IMR-90 (cell line): ENCODE measurements around the gene COL17A1. TPM values are rescaled to one million over a fixed set of nuclear protein-coding genes. Genes with fewer than 3 reads are reported as not detected.

ENCODE experiments used
- ATAC-seq: fragments of 200-7000 bp; cut with Tn5 transposase; 2 replicates; pipeline ENCODE4 v1.9.1; 2020; ENCODE audit warnings: low read depth, mild to moderate bottlenecking, moderate library complexity
- BruUV-seq: library from RNA; stranded (reverse); fragments of 400-500 nt; replicated peaks from 2 replicates; lab custom pipeline; 2021; lab: Mats Ljungman, UMichigan
- CTCF ChIA-PET: fragments of 300-600 bp; formaldehyde crosslinking; extraction: SDS; loops from one replicate; lab custom pipeline; 2021; ENCODE audit warnings: antibody characterized with exemption; lab: Yijun Ruan, JAX
- POLR2A ChIA-PET: fragments of 300-600 bp; sonication (Branson Sonifier 250); formaldehyde crosslinking; loops from one replicate; lab custom pipeline; 2022; ENCODE audit warnings: antibody characterized with exemption; ENCODE audit not compliant: unreplicated experiment; lab: Charles Lee
- DNase-seq: peaks from one replicate; pipeline ENCODE4 v3.0.0; 2013
- H2AFZ ChIP-seq: replicated peaks from 2 replicates; pipeline ENCODE3; 2013; ENCODE audit warnings: low read length, mild to moderate bottlenecking; ENCODE audit not compliant: poor library complexity
- H2AK5ac ChIP-seq: 2 replicates; pipeline ENCODE4 v1.6.1; 2013; ENCODE audit warnings: low read depth, low read length, inconsistent platforms
- H2AK9ac ChIP-seq: replicated peaks from 2 replicates; pipeline ENCODE3; 2013; ENCODE audit warnings: mild to moderate bottlenecking, low read depth, low read length, moderate library complexity; ENCODE audit not compliant: poor library complexity
- H2BK120ac ChIP-seq: 2 replicates; pipeline ENCODE4 v1.6.1; 2013; ENCODE audit warnings: low read depth, low read length, inconsistent platforms
- H2BK15ac ChIP-seq: 3 replicates; pipeline ENCODE4 v1.6.1; 2013; ENCODE audit warnings: low read depth, low read length, inconsistent platforms
- H2BK20ac ChIP-seq: 2 replicates; pipeline ENCODE4 v1.6.1; 2013; ENCODE audit warnings: low read depth, mild to moderate bottlenecking, inconsistent platforms, low read length, moderate library complexity
- H2BK5ac ChIP-seq: 2 replicates; pipeline ENCODE4 v1.6.1; 2013; ENCODE audit warnings: mild to moderate bottlenecking, low read depth, low read length, inconsistent platforms; ENCODE audit not compliant: poor library complexity, severe bottlenecking
- H3K14ac ChIP-seq: replicated peaks from 2 replicates; pipeline ENCODE4 v1.6.1; 2013; ENCODE audit warnings: low read depth, low read length, inconsistent platforms
- H3K18ac ChIP-seq: 2 replicates; pipeline ENCODE4 v1.6.1; 2013; ENCODE audit warnings: low read depth, low read length, control low read depth
- H3K23ac ChIP-seq: 2 replicates; pipeline ENCODE4 v1.6.1; 2013; ENCODE audit warnings: low read depth, low read length, inconsistent platforms
- H3K27ac ChIP-seq: 2 replicates; pipeline ENCODE4 v1.5.1; 2013; ENCODE audit warnings: mild to moderate bottlenecking, control low read depth, low read length; ENCODE audit not compliant: insufficient read depth
- H3K27me3 ChIP-seq: 2 replicates; pipeline ENCODE4 v1.6.1; 2013; ENCODE audit warnings: low read length; ENCODE audit not compliant: control insufficient read depth, insufficient read depth
- H3K36me3 ChIP-seq: 2 replicates; pipeline ENCODE4 v1.6.1; 2013; ENCODE audit warnings: low read length, mixed read lengths; ENCODE audit not compliant: control insufficient read depth, insufficient read depth
- H3K4ac ChIP-seq: 2 replicates; pipeline ENCODE4 v1.6.1; 2013; ENCODE audit warnings: low read depth, low read length, inconsistent platforms
- H3K4me1 ChIP-seq: 2 replicates; pipeline ENCODE4 v1.6.1; 2013; ENCODE audit warnings: low read length, mixed read lengths; ENCODE audit not compliant: control insufficient read depth, insufficient read depth
- H3K4me2 ChIP-seq: 2 replicates; pipeline ENCODE4 v1.6.1; 2013; ENCODE audit warnings: low read depth, mild to moderate bottlenecking, control low read depth, low read length, moderate library complexity
- H3K4me3 ChIP-seq: 2 replicates; pipeline ENCODE4 v1.5.1; 2013; ENCODE audit warnings: low read depth, mild to moderate bottlenecking, control low read depth, low read length, moderate library complexity; ENCODE audit not compliant: insufficient read depth
- H3K56ac ChIP-seq: 2 replicates; pipeline ENCODE4 v1.6.1; 2013; ENCODE audit warnings: low read length, inconsistent platforms; ENCODE audit not compliant: insufficient read depth; ENCODE audit errors: extremely low read depth
- H3K79me1 ChIP-seq, 2 experiments: 2 replicates each; pipeline ENCODE4 v1.6.1; 2013; ENCODE audit warnings: low read length in 2 of 2, inconsistent platforms in 1 of 2, low read depth in 1 of 2
- H3K9ac ChIP-seq: 2 replicates; pipeline ENCODE4 v1.6.1; 2013; ENCODE audit warnings: low read depth, low read length, control low read depth
- H3K9me1 ChIP-seq: 2 replicates; pipeline ENCODE4 v1.6.1; 2013; ENCODE audit warnings: low read length, inconsistent platforms; ENCODE audit not compliant: insufficient read depth
- H3K9me3 ChIP-seq: 2 replicates; pipeline ENCODE4 v1.6.1; 2013; ENCODE audit warnings: low read length; ENCODE audit not compliant: control insufficient read depth, insufficient read depth
- H4K20me1 ChIP-seq: 2 replicates; pipeline ENCODE4 v1.6.1; 2013; ENCODE audit warnings: low read length, inconsistent platforms; ENCODE audit not compliant: insufficient read depth
- H4K5ac ChIP-seq: 2 replicates; pipeline ENCODE4 v1.6.1; 2013; ENCODE audit warnings: mild to moderate bottlenecking, low read depth, low read length, control low read depth
- H4K8ac ChIP-seq, 2 experiments: 2 replicates each; pipeline ENCODE4 v1.6.1; 2013; ENCODE audit warnings: low read depth in 2 of 2, low read length in 2 of 2, control low read depth in 1 of 2, inconsistent platforms in 1 of 2
- H4K91ac ChIP-seq: 2 replicates; pipeline ENCODE4 v1.6.1; 2013; ENCODE audit warnings: low read depth, low read length, inconsistent platforms; ENCODE audit not compliant: insufficient read depth
- BHLHE40 ChIP-seq: fragments of 150-350 bp; IDR thresholded peaks from 2 replicates; pipeline ENCODE4 v1.6.1; 2016; ENCODE audit warnings: mild to moderate bottlenecking, low read depth, low read length
- CEBPB ChIP-seq: IDR thresholded peaks from 2 replicates; pipeline ENCODE4 v1.6.1; 2012; ENCODE audit warnings: low read depth, low read length, improper control_type of control experiment
- CHD1 ChIP-seq: IDR thresholded peaks from 2 replicates; pipeline ENCODE4 v1.6.1; 2012; ENCODE audit warnings: low read depth, low read length, improper control_type of control experiment
- CTCF ChIP-seq: conservative IDR thresholded peaks from 2 replicates; pipeline ENCODE4 v1.5.1; 2012; ENCODE audit warnings: mild to moderate bottlenecking, low read depth, low read length, improper control_type of control experiment
- FOS ChIP-seq: fragments of 150-350 bp; IDR thresholded peaks from 2 replicates; pipeline ENCODE4 v1.6.1; 2016; ENCODE audit warnings: low read depth, low read length
- MAFK ChIP-seq: IDR thresholded peaks from 2 replicates; pipeline ENCODE4 v1.6.1; 2012; ENCODE audit warnings: low read depth, low read length, improper control_type of control experiment
- MAZ ChIP-seq: IDR thresholded peaks from 2 replicates; pipeline ENCODE4 v1.6.1; 2012; ENCODE audit warnings: low read depth, mild to moderate bottlenecking, low read length, improper control_type of control experiment, moderate library complexity, borderline replicate concordance
- MXI1 ChIP-seq: IDR thresholded peaks from 2 replicates; pipeline ENCODE4 v1.6.1; 2012; ENCODE audit warnings: low read depth, mild to moderate bottlenecking, low read length, moderate library complexity, borderline replicate concordance
- NFE2L2 ChIP-seq: fragments of 150-350 bp; IDR thresholded peaks from 2 replicates; pipeline ENCODE4 v1.6.1; 2016; ENCODE audit warnings: low read depth, mild to moderate bottlenecking, low read length
- POLR2A ChIP-seq: IDR thresholded peaks from 2 replicates; pipeline ENCODE4 v1.6.1; 2012; ENCODE audit warnings: mild to moderate bottlenecking, low read depth, low read length
- RAD21 ChIP-seq: IDR thresholded peaks from 2 replicates; pipeline ENCODE4 v1.6.1; 2012; ENCODE audit warnings: low read length, improper control_type of control experiment
- RCOR1 ChIP-seq: IDR thresholded peaks from 2 replicates; pipeline ENCODE4 v1.6.1; 2012; ENCODE audit warnings: mild to moderate bottlenecking, low read length, improper control_type of control experiment; ENCODE audit not compliant: insufficient replicate concordance
- RFX5 ChIP-seq: IDR thresholded peaks from 2 replicates; pipeline ENCODE4 v1.8.0; 2012; ENCODE audit warnings: low read depth, mild to moderate bottlenecking, low read length, moderate library complexity
- SMC3 ChIP-seq: fragments of 150-350 bp; IDR thresholded peaks from 2 replicates; pipeline ENCODE4 v1.6.1; 2016; ENCODE audit warnings: low read depth, mild to moderate bottlenecking, antibody characterized with exemption, low read length, moderate library complexity
- WGBS, 2 experiments: methylation state at CpG; one replicate each; pipeline versions ENCODE4 v1.1.5 to v1.1.7; 2013; ENCODE audit warnings: missing lambda C conversion rate in 2 of 2; ENCODE audit not compliant: insufficient read length in 1 of 2; ENCODE audit errors: extremely low coverage in 2 of 2; 5-methylcytosine and 5-hydroxymethylcytosine counted together
- dilution Hi-C: fragments of 300-500 bp; cut with HindIII; formaldehyde crosslinking; loops from one replicate; pipeline ENCODE4 v1.14.3; 2018; ENCODE audit warnings: low sequenced_read_pairs; ENCODE audit not compliant: unreplicated experiment
- in situ Hi-C: fragments of 300-500 bp; cut with MboI; formaldehyde crosslinking; loops from 3 replicates; pipeline ENCODE4 v1.14.3; 2019; ENCODE audit warnings: low sequenced_read_pairs, inconsistent platforms, mixed read lengths
- intact Hi-C: fragments of 100-400 bp; cut with micrococcal nuclease; formaldehyde crosslinking; loops from 2 replicates; pipeline ENCODE4 v1.10.0; 2022
- polyA plus RNA-seq, 3 experiments: library from polyadenylated mRNA; depleted of rRNA; stranded (reverse); fragments of >200 nt; gene quantifications; 2 replicates each; pipeline ENCODE4 v1.2.3, GENCODE V29; 2012; ENCODE audit warnings: low replicate concordance in 1 of 3
- total RNA-seq: library from RNA; depleted of rRNA; stranded (reverse); fragments of >200 nt; gene quantifications from 2 replicates; pipeline ENCODE4 v1.2.3, GENCODE V29; 2012
- TF ChIP-seq, protein P1 (sequence below): fragments of 150-350 bp; IDR thresholded peaks from 2 replicates; pipeline ENCODE4 v1.6.1; 2017; ENCODE audit warnings: mild to moderate bottlenecking, antibody characterized with exemption, low read length, low read depth
- TF ChIP-seq, protein P2 (sequence below): fragments of 150-350 bp; IDR thresholded peaks from 2 replicates; pipeline ENCODE4 v1.6.1; 2016; ENCODE audit warnings: low read depth, mild to moderate bottlenecking, low read length, moderate library complexity, borderline replicate concordance

The COL17A1 gene
- total and polyA plus RNA-seq, 2 of the 4 experiments (the other 2 are of a cell fraction) = 0.14 to 0.18 TPM

- no peak overlapping the region for H2BK20ac ChIP-seq
- H3K27ac ChIP-seq = no peak overlapping the region
- no peak overlapping the region for H2AK5ac ChIP-seq
- peak; percentile 16 for DNase-seq
- no TSS peak for BruUV-seq
- H3K4ac ChIP-seq = no peak overlapping the region
- CTCF ChIA-PET = no interaction called here
- H3K79me1 ChIP-seq = no peaks in the 10 kb centered on the region
- no peak overlapping the region for H3K23ac ChIP-seq
- H3K18ac ChIP-seq = no peak overlapping the region
- in situ Hi-C loops = no loop called here
- no peak overlapping the region for H2AK9ac ChIP-seq
- no peak overlapping the region for H4K5ac ChIP-seq
- H2BK5ac ChIP-seq = no peak overlapping the region
- ATAC-seq = no peak
- no peak overlapping the region for H3K4me2 ChIP-seq
- dilution Hi-C loops = no loop called here
- no peak overlapping the region for H2BK120ac ChIP-seq
- H3K27me3 ChIP-seq = peaks cover 61% of the 10 kb centered on the region
- H3K9me1 ChIP-seq = no peaks in the 10 kb centered on the region
- H3K9ac ChIP-seq = no peak overlapping the region
- no peaks in the 10 kb centered on the region for H3K36me3 ChIP-seq
- H2BK15ac ChIP-seq = no peak overlapping the region
- H2AFZ ChIP-seq = no peak overlapping the region
- H3K56ac ChIP-seq = no peak overlapping the region
- no peak overlapping the region for H3K4me3 ChIP-seq
- no peak for TF ChIP-seq MAZ
- no peak for TF ChIP-seq RFX5
- TF ChIP-seq, protein P1, sequence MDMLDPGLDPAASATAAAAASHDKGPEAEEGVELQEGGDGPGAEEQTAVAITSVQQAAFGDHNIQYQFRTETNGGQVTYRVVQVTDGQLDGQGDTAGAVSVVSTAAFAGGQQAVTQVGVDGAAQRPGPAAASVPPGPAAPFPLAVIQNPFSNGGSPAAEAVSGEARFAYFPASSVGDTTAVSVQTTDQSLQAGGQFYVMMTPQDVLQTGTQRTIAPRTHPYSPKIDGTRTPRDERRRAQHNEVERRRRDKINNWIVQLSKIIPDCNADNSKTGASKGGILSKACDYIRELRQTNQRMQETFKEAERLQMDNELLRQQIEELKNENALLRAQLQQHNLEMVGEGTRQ = no peak
- no peak for TF ChIP-seq RAD21
- TF ChIP-seq POLR2A = no peak
- TF ChIP-seq, protein P2, sequence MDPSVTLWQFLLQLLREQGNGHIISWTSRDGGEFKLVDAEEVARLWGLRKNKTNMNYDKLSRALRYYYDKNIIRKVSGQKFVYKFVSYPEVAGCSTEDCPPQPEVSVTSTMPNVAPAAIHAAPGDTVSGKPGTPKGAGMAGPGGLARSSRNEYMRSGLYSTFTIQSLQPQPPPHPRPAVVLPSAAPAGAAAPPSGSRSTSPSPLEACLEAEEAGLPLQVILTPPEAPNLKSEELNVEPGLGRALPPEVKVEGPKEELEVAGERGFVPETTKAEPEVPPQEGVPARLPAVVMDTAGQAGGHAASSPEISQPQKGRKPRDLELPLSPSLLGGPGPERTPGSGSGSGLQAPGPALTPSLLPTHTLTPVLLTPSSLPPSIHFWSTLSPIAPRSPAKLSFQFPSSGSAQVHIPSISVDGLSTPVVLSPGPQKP = no peak
- no peak for TF ChIP-seq RCOR1
- no peak for TF ChIP-seq SMC3
- no peak for TF ChIP-seq BHLHE40
- no peak for TF ChIP-seq MAFK
- no peak for TF ChIP-seq MXI1
- TF ChIP-seq NFE2L2 = no peak
- no peak for TF ChIP-seq FOS
- no peak for TF ChIP-seq CHD1
- no peak for TF ChIP-seq CEBPB
- no peak for TF ChIP-seq CTCF
- H3K9me3 ChIP-seq = no peaks in the 10 kb centered on the region; the same call in 1 of the 2 replicates
- no CpG with 5 or more reads among the region's 3 CpGs for WGBS, 2 experiments
- no peak overlapping the region for H3K14ac ChIP-seq
- no peak overlapping the region for H4K8ac ChIP-seq
- intact Hi-C loops = no loop called here
- no peaks in the 10 kb centered on the region for H4K20me1 ChIP-seq
- no peak overlapping the region for H4K91ac ChIP-seq
- POLR2A ChIA-PET = no interaction called here
- H3K4me1 ChIP-seq = no peaks in the 10 kb centered on the region
These were observed 8.9 kb downstream of the COL17A1 start for GRCh38 chr10:104076743-104077160.
